ENCODE measurements around the gene MAN1C1.
A peak's percentile ranks its signal among the peaks of the same experiment; 100 is the strongest.

Gene MAN1C1

DNA sequence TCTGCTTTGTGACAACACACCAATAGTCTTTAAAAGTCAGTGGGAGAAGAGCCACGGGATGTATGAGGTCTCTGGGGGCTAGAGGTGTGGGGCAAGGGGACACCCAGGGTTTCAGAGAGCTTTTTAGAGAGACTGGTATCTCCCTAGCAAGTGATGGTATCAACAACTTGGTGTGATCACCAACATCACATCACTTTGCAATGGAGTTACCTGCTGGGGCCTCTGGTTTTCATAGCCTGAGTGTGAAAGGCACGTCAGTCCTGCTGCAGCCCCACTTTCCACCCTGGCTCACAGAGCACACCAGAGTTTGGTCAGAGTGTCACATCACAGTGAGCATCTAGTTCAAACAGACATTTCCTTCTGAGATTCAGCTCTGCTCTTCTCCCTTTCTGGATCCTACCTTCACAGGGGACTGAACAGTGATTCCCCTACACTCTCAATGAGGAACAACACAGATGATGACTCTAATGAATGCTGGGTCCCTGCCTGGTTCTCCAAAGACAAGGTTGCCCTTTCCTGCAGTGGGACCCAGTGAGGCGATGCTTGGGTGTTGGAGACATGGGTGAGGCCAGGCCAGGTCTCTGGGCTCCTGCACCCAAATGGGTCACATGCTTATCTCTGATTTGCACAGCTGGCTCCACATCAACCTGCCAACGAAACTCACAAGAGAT, 2.0 kb upstream of the MAN1C1 start:
- no peak for DNase-seq

DNA sequence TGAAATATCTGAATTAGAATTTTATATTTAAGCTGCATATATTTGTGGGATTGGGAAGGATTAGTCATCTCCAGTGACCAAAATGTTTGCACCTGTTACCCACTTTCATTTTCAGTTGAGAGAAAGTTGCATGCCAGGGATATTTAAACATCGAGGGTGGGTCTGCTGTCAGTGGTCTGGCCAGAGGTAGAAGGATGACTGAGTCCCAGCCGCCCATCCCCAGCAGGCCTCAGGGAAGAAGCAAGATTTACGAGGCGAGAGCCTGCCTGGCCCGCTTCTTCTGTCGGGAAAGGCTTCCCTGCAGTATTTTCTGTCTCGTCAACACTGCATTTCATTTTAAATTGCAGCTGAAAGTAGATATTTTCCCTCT, 1.4 kb upstream of the MAN1C1 start:
- DNase-seq: no peak

DNA sequence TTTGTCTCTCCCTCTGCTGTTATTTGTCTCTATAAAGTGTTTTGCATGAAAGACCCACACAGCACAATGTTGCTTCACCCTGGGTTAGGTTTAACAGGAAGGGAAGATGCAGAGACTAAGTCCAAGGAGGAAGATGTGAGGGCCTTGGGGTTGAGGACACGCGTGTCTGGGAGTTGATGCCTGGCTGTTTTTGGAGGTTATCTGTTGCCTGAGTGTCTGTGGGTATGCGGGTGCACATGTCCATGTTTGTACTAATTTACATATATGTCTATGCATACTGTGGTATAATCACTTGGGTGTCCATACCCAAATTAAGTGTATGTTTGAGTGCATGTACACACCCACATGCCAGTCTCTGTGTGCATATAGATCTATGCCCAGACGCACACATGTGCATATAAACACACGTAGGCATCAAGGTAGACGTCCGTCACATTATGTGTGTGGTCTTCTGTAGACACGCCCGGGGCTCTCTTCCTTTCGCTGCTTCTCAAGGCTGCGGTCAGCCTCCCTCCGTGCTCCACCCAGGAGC, 962 bp upstream of the MAN1C1 start:
- DNase-seq: peak in 1 of 2 experiments; percentile 25

DNA sequence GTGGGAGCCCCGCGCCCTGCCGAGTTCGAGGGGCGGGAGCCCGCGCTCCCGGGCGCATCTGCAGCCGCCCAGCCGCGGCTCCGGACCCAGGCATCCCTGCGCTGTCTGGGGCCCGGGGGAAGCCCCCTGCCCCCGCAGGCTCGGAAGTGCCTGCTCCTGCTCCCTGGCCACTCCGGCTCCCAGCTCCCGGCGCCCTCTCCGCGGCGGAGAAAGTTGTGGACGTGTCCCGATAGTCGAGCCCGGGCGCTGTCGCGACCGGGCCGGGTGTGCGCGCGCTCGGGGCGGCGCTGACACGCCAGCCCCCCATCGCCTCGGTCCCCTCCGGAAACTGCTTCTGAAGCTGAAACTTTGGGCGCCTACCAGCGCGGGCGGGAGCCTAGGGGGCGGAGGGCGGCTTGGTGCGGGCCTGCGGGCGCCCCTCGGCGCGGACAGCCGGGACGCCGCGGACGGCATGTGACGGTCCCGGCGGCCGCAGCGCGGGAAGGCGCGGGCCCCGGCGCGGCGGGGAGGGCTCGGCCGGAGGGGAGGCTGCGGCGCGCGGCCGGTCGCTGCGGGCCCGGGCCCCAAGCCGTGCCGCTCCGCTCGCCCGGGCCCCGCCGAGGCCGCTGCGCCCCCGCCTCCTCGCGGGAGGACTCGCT, 515 bp downstream of the MAN1C1 start:
- DNase-seq: no peak

DNA sequence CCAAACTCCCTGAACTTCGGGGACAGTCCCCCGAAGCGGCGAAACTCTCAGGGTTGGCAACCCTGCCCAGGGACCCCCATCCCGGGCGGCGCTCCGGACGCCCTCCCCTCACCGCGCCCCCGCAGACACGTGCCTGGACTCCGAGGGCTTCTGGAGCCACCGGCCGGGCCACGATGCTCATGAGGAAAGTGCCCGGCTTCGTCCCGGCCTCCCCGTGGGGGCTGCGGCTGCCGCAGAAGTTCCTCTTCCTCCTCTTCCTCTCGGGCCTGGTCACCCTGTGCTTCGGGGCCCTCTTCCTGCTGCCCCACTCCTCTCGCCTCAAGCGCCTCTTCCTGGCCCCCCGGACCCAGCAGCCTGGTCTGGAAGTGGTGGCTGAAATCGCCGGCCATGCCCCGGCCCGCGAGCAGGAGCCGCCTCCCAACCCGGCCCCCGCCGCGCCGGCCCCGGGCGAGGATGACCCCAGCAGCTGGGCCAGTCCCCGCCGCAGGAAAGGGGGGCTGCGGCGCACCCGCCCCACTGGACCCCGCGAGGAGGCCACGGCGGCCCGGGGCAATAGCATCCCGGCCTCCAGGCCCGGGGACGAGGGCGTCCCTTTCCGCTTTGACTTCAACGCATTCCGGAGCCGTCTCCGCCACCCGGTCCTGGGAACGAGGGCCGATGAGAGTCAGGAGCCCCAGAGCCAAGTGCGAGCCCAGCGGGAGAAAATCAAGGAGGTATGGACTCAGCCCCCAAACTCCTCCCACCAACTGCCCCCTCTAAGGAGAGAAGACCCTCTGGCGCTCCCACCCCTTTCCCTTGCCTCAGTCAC, 1.2 kb downstream of the MAN1C1 start:
- no peak for DNase-seq

DNA sequence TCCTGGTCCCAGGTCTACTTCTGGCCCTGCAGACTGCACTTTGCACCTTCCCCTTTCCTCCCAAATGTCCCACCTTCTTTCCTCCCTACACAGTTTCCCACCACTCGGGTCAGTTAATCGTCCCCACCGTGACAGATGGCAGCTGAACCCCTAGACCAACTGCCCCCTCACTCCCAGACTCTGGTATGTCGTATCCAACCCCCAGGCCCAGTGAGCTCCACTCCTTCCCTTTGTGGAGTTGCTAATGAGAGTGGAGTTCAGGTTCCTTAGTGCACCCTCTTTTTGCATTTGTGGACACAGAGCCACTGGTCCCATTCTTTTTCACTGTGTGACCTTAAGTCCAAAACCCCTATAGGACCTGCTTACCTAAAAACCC, 1.8 kb downstream of the MAN1C1 start:
- DNase-seq: no peak

DNA sequence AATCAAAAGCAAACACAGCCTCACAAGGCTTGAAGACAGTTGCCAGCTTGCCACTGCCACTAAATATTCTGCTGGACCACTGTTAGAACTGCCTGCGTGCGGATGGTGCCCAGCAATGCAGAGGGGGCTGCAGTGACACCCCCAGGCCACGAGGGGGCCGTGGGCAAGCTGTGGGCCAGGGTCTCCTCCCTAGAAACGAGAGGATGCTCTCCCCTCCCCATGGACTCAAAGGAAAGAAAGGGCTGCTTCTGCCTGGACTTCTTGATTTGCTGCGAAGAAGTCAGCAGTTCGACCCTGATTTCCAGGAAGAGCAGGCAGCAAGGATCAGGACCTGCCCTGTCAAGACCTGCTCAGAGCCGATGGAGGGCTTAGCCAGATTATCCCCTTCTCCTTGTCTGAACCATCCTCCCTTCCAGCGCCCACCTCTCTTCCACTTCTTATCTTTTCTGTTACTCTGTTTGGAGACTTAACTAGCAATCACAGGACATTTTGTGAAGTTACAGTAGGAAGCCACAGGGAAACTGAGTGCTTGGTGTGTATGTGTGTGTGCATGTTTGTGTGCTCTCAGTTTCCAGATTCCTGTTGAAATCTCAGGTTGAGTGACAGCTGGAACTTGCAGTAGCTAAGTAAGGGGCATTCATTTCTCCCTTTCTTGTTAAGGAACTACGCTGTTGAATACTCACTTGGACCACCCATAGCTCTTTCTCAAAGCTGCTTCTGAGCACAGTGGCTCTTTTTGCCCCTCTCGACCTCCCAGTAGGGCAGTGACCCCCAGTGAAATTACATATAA, 2.7 kb downstream of the MAN1C1 start:
- DNase-seq: peak in 1 of 2 experiments; percentile 62

DNA sequence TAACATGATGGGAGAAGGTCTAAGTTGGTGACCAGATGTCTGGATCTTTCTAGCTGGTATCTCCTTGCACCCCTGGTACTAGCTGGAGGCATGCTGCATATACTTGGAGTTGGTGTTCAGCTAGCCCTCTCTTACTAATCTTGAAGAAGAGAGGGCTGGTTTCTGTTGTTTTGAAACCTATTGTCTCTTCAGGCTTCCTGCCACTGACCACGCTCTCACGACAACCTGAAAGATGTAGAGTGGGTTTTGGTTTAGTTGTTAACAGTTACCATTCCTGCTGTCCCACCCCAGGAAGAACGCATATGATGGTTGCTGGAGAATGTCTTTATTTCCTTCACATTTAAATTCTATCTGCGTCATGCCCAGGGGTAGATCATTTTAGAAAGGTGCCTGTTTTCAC, 3.6 kb downstream of the MAN1C1 start:
- DNase-seq: no peak

DNA sequence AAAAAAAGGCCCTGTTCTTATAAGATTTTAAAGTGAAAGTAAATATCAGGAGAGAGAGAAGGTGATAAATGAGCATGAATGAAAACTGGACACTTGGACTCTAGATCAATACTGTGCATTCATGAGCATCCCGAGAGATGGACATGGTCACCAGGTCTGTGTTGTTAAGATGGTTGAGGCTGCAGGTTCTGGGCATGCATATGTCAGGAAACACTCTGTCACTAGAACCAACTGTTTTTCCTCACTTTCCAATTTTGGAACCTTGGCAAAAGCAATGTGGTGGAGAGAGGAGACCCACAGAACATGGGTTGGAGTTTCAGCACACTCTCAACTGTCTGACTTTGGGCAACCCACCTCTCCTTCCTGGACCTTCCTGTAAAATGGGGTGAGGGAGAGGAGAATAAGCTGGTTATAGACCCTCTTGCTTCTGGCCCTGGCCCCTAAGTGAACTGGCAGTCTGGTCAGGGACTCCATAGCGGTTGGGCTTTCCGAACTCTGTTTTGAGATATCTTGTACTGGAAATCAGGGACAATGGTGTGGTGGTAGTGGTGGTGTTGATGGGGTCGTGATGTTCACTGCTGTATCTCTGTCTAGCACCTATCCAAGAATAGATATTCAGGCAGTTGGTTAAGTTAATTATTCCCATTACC, 4.2 kb downstream of the MAN1C1 start:
- no peak for DNase-seq

DNA sequence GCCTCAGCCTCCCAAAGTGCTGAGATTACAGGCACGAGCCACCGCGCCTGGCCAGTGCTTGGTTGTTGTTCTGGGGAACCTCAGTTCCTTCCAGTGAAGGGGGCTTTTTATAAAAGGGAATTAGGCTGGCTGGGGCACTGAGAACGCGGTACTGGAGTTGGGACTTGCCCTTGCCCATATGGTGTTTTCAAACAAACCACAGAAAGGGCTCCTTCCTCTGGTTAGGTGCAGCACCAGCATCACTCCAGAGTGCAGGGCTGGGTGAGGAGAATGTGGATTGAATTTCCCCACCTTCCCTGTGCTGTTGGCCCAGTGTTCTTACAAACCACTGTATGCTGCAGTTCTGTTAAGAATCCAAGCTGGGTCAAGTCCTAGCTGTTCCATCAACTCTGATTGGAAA, 5.3 kb downstream of the MAN1C1 start:
- DNase-seq: no peak

DNA sequence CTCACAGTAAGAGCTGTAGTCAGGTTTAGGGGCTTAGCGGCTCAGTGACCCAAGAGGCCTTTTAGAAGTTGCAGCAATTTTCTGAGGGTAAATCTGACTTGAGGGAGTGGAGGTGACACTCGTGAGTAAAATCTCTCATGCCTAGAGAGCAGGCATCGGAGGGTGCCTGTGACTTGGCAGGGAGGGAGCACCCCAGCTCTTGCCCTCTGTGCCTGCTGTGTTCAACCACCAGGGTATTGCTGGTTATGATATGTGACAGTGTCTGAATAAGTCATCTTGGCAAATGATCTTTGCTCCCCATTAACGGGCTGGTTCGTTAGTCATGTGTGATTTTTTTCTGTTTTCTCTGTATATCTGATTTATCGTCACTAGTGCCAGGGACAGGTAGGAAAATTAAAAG, 5.9 kb downstream of the MAN1C1 start:
- DNase-seq: no peak

DNA sequence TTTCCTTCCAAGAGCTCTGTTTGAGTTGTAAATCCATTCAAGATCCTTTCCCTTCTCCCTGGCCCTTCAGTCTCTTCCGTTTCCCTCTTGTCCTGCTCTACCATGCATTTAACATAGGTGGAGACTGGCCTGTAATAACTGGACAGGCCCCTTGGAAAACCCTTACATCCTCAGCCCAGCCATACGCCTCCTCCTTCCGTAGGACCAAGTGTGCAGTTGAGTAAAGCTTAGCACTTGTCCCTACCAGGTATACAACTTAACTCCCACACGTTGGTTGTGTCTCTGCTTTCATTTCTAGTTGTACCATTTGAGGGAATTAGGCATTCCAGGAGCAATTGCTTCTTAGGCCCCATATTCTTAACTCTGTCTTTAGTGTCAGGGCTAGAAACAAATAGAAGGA, 6.4 kb downstream of the MAN1C1 start:
- no peak for DNase-seq

DNA sequence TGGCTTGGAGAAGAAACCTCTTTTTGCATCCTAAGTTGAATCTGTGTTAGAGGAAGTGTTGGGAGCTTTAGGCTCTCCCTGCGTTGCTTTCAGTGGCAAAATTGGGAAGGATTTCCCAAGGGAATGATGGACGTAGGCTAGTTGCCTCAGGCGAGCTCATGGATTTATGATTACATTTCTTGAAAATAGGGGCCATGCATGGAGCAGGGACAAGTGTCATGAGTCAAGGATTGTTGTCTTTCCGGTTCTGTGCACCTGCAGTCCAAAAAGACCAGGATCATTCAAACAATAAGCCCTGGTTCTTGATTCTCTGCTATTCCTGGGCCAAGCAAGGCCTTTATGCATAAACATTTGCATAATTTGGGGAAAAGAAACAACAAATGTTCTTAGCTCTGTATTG, 7.1 kb downstream of the MAN1C1 start:
- no peak for DNase-seq

DNA sequence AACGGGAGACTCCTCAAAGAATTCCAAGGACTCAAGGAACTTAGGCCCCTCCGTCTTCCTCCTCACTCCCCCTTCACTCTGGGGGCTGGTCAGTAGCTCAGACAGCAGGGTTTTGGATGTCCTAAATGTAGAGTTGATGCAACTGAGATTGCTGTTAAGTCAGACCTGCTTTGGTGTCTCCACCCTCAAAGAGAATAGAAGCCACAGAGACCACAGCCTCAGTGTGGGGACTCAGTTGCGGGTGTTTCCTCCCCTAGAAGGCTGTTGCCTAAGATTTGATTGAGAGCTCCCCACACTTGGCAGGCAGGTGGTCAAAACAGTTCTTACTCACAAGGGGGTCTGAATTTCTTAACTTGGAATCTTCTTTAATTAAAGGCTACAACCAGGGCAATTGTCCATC, 7.6 kb downstream of the MAN1C1 start:
- DNase-seq: no peak

DNA sequence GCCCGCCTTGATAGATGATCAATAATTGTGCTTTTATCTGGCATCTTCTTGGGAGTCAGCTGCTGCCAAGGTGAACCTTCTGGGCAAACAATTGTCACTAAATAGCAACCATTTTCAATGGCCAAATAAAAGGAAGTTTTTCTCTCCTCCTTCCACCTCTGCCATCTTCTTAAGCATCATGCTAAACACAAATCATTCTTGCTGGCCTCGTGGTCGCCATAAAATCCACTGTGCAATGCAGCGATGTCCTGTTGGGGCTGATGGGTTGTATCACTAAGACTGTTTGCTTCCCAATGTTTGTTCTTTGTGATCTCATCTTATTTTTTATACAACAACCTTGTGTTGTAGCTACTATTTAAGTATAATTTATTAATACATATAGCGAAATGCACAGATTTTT, 8.0 kb downstream of the MAN1C1 start:
- DNase-seq: no peak

DNA sequence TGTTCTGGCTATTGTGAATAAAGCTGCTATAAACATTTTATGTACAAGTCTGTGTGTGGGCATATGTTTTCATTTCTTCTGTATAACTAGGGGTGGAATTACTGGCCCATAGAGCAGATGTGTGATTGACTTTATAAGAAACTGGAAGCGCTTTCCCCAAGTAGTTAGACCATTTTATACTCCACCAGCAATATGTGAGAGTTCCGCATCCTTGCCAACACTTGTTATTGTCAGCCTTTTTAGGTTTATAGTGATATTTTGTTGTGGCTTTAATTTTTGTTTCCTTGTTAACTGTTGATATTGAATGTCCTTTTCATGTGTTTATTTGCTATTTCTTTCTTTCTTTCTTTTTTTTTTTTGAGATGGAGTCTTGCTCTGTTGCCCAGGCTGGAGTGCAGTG, 9.4 kb downstream of the MAN1C1 start:
- no peak for DNase-seq

DNA sequence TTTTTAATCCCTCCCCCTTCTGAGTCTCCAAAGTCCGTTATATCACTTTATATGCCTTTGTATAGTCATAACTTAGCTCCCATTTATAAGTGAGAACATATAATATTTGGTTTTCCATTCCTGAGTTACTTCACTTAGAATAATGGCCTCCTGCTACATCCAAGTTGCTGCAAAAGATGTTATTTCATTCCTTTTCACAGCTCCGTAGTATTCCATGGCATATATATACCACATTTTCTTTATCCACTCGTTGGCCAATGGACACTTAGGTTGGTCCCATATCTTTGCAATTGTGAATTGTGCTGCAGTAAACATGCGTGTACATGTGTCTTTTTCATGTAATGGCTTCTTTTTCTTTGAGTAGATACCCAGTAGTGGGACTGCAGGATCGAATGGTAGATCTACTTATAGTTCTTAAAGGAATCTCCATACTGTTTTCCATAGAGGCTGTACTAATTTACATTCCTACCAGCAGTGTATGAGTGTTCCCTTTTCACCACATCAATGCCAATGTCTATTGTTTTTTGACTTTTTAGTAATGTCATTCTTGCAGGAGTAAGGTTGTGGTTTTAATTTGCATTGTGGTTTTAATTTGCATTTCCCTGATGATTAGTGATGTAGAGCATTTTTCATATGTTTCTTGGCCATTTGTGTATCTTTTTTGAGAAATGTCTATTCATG, 12.3 kb downstream of the MAN1C1 start:
- no peak for DNase-seq

DNA sequence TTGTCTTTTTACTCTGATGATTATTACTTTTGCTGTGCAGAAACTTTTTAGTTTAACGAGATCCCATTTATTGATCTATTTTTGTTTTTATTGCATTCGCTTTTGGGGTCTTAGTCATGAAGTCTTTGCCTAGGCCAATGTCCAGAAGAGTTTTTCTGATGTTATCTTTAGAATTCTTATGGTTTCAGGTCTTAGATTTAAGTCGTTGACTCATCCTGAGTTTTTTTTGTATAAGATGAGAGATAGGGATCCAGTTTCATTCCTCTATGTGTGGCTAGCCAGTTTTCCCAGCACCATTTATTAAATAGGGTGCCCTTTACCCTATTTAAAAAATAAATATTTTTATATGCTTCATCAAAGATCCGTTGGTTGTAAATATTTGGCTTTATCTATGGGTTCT, 13.2 kb downstream of the MAN1C1 start:
- no peak for DNase-seq

DNA sequence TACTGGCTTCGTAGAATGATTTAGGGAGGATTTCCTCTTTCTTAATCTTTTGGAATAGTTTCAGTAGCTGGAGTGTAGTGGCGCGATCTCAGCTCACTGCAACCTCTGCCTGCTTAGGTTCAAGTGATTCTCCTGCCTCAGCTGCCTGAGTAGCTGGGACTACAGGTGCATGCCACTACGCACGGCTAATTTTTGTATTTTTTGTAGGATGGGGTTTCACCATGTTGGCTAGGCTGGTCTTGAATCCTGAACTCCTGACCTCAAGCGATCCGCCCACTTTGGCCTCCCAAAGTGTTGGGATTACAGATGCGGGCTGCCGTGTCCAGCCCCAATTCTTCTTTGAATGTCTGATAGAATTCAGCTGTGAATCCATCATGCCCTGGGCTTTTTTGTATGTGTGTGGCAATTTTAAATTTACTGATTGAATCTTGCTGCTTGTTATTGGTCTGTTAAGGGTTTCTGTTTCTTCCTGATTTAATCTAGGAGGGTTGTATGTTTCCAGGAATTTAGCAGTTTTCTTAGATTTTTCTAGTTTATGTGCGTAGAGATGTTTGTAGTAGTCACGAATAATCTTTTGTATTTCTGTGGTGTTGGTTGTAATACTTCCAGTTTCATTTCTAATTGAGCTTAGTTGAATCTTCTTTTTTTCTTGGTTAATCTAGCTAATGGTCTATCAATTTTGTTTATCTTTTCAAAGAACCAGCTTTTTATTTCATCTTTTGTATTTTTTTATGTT, 15.3 kb downstream of the MAN1C1 start:
- DNase-seq: no peak

DNA sequence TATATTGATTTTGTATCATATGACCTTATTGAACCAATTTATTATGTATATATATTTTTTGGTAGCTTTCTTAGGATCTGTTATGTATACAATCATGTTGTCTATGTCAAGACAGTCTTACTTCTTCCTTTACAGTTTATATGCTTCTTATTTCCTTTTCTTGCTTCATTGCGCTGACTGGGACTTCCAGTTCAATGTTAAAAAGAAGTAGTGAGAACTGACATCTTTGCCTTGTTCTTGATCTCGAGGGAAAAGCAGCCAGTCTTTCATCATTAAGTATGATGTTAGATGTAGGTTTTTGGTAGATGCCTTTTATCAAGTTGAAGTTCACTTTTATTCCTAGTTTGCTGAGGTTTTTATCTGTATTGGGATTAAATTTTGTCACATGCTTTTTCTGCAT, 17.5 kb downstream of the MAN1C1 start:
- no peak for DNase-seq

DNA sequence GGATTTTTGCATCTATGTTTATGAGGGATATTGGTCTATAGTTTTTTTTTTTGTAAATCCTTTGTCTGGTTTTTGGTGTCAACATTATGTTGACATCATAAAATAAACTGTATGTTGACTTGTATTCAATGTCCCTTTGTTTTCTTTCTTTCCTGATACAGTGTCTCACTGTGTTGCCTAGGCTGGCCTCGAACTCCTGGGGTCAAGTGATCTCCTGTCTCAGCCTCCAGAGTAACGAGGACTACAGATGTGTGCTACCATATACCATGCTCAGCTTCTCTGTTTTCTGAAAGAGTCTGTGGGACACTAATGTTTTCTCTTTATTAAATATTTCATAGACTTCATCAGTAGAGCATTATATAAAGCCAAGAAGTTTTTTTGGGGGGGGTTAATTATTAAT, 18.3 kb downstream of the MAN1C1 start:
- no peak for DNase-seq

Data from cerebellar nuclear complex (tissue), 1 donor.